ENCODE measurements around the gene LHX3.

Gene LHX3

DNA sequence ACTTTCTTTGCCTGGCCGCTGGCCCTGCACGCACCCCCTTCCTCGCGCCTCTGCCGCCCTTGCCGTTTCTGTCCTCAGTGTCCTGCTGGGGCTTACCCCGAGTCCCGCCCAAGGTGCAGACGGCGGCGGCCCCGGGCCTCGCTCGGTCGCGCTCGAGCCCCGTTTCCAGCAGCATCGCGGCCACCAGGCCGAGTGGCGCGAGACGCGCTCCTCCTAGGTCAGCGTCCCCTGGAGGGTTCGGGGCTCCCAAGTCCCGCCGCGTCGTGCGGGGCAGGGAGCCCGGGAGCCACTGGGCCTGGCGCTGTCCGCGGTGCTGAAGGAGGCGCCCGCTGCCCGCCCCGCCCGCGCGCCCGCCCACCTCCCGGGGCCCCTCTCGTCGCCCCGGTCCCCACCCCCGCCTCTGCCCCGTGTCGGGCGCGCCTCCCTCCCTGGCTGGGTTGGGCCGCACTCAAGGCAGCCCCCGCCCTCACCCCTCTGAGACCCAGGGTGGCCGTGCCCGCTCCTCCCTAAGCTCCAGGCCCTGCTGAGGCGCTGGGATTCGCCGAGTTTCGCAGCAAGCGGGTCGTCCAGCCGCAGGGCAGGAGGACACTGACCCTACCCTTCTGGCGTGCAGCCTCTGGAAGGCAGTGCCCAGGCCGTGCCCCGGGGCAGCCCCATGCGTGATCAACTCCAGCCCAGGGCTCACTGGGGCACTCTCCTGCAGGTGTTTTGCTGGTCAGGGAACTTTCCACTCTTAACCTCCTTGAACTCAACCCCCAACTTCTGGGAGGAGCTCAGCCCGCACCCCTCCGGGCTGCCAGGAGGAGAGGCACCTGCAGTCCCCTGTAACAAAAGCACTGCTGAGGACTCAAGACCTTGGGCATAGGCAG is at the start of gene LHX3:
Gene LHX3, minus strand, starts transcription at position 291 of the 869 bp plus-strand sequence. Its CDS starts 116 bp downstream, at position 175.
- DNase-seq = no peak

- no peak for DNase-seq
These were observed 48.6 kb upstream of the LHX3 start for GRCh38 chr9:136253246-136254130.

- no peak for DNase-seq
These were observed 47.9 kb upstream of the LHX3 start for GRCh38 chr9:136252846-136253245.

GRCh38 chr9:136252281-136252680 is 47.4 kb upstream of the LHX3 start:
- DNase-seq = no peak

GRCh38 chr9:136251264-136252115 is 46.6 kb upstream of the LHX3 start:
- DNase-seq = no peak

DNA sequence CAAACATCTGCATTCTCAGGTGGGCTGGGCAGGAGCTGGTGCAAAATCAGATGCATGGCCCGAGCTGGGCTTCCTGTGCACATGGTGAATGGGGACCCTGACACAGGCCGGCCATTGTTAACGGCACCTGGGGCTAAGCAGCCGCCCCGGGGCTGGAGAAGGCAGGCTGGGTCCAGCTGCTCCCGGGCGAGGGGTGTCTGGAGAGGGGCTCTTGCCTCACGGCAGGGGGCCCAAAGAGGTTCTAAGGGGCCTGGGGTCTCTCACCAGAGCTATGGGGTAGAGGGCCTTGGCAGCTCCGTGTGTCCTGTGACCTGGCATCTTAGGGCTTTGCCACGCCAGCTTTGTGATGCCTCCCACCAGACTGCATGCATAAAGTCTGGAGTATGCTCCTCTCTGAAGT is 45.7 kb upstream of the LHX3 start:
- no peak for DNase-seq

DNA sequence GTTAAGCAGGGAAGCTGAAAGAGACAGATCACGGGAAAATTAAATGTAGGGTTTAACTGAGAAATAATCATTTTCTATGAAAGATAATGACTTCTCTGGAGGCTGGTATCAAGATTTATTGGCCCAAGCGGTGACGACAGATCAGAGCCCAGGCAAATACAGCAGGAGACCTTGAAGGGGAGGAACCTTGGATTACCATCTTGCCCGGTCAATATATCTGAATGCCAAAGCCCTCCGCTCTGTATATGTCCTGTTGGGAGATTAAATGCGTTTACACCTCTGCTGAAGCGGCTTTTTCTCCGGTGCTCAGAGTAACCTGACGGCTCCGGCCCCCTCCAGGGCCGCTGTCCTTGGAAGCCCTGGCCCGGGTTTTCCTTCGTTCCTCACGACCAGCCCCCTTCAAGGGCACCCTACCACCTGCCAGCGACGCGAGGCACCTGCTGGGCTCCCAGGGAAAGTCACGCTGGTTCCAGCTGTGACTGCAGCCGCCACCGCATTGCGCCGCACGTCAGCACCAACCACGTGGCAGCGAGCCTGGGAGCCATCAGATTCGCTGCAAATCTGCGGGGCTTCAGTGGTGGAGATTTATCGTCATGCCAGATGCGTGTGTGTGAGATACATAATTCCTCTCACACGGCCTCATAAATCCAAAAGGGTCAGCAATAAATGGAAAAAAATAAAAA is 45.1 kb upstream of the LHX3 start:
- DNase-seq = no peak

DNA sequence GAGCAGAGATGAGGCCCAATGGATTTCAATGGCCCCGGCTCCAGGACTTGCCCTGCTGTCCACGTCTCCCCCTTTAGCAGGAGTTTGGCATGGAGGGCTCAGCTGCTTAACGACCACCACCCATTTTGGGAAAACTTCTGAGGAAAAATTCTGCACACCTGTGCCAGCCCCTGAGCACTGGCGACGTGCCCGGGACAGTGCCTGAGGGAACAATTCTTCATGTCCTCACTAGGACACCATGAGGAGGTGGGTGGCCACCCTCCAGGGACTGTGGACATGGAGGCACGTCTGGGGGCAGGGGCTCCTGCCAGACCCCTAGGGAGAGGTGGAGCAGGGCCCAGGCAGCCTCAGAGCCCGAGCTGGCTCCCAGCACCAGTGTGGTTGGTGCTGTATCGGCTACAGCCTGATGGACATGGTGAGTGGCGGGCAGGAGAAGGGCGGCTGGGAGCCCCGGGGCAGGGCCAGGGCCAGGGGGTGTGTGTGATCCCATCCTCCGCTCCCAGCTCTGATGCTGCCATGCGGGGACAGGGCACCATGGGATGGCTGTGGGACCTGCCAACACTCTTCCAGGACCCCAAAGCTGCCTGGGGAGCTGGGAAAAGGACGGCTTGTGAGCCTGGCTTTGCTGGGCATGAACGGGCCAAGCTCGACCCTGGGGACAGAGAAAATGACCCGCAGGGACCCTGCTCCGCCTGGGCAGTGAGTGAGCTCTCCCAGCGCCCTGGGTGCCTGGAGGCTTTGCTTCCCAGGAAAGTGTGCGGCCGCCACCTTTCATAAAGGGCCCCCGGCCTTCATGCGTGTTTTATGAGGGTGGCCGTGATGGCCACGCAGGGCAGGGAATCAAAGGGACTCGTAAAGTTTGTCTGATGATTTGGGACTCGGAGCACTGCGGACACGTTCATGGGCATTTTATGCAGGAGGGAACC is 44.3 kb upstream of the LHX3 start:
- DNase-seq = no peak

- no peak for DNase-seq
These were observed 43.2 kb upstream of the LHX3 start for GRCh38 chr9:136247947-136248637.

DNA sequence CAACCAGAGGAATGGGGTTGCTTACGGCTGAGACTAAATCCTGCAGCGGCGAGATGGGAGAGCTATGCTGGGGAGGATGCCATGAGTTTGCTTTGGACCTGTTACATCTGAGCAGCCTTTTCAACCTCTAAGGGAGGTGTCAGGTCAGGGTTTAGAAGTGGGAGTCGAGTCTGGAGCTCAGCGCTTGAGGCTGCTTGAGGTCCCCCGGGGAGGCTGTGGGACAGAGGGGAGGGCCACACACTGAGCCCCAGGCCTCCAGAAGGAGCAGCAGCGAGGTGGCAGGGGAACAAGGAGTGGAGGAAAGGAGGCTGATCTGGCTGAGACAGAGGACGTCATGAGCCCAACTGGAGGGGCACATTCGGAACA is 42.6 kb upstream of the LHX3 start:
- no peak for DNase-seq

- no peak for DNase-seq
These were observed 42.1 kb upstream of the LHX3 start for GRCh38 chr9:136246849-136247550.

DNA sequence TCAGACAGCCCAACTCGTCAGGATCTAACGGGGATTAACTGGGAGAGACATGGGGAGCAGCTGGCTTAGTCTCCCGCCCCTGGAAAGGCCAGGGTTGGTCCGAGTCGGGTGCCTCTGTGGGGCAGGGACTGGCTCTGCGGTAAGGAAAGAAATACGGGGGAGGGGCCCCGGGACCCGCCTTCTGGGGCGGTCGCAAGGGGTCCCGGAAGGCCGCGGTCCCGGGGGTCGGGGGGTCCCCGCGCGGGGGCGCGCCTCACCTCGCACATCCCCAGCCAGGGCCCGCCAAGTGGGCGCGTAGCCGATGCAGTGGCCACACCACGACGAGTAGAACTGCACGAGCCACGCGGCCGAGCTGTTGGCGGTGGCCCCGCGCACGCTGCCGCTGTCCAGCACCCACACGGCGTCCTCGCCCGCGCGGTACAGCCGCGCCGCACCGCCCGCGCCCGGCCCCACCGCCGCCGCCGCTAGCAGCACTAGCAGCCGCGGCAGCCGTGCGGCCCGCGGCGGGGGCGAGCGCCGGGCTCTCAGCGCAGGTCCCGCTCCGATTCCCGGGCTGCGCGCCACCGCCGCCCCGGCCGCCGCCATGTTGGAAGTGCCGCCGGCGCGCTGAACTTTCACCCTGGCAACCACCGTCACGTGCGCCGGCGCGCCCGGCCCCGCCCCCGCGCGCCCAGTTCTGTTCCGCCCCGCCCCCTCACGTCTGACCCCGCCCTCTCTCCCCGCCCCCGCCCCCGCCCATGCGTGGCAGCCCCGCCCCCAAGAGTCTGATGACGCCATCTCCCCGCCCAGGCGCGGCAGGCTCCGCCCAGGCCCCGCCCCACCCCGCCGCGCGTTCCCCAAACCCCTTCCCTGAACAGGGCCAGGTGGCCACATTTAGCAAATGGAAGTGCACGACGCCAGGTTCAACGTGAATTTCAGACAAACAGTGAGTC is 40.6 kb upstream of the LHX3 start, which contains the start of gene QSOX2:
Gene QSOX2, minus strand, starts transcription at position 594 of the 932 bp plus-strand sequence. Its CDS starts 9 bp downstream, at position 585.
- peak; percentile 87 for DNase-seq

DNA sequence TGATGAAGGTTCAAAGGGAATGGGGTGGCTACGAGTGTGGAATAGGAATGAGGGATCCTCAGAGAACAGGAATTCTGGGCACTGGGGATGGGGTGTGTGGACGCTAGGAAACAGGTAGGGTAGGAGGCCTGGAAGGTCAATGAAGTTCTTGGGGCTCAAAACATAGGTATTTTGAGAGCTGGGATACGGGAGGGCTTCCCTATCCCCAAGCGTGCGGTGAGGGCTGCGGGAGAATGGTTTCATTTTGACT is 40.0 kb upstream of the LHX3 start:
- DNase-seq = no peak

- DNase-seq = peak; percentile 72
These were observed 39.4 kb upstream of the LHX3 start for GRCh38 chr9:136244122-136244968.

DNA sequence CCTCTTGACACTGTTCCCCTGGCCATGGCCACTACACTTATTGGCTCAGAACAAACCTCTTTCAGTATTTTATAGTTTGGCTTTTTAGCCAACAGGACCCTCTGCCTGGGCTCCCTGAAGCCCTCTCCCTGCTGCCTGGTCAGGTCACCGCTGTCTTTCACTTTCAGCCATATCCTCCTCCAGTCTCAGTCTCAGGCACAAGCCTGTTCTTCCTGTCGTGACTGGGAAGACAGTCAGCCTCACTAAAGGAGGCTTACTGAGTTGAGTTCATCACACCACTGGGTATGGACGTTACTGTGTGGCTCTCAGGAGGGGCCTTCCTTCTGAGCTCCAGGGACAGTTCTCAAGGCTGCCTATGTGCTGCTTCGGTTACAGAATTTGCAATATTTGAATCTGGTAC is 38.7 kb upstream of the LHX3 start:
- DNase-seq = no peak

DNA sequence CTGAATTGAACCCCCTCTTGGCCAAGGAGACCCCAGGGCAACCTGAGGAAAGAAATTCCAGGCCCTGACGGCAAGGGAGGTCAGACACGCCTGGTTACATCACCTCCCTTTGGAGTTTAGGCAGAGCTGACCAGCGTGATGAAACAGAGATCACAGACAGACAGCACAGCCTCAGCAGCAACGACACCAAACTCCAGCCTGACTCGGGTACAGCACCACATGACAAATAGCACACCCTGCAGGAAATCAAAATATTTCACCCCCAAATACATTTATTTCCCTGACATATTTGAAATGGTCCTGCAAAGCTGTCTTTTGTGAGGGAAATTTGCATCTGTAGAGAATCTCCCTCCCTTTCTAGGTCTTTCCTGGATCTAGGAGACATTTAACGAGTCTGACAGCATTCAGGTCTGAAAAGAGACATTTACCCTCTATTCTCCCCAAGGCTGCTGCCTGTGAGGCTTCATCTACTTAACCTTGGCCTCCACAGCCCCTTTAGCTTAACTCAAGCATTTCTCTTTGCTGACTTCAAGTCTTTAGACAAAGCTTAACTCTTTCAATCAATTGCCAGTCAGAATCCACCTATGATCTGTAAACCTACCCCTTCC is 38.1 kb upstream of the LHX3 start:
- DNase-seq = no peak

- DNase-seq = no peak
These were observed 37.3 kb upstream of the LHX3 start for GRCh38 chr9:136242248-136242647.
